RWPE2 (cell line): ENCODE results near the gene KIAA1217.

Source experiments
- ATAC-seq: fragments of 200-7000 bp; cut with Tn5 transposase; 3 replicates; pipeline ENCODE4 v1.9.1; 2021; ENCODE audit warnings: low read depth
- DNase-seq: peaks from one replicate; pipeline ENCODE4 v3.0.0-alpha.2; 2020; ENCODE audit warnings: low spot score
- H3K27ac ChIP-seq: fragments of 450-650 bp; 2 replicates; pipeline ENCODE4 v1.5.1; 2017; ENCODE audit warnings: mild to moderate bottlenecking; ENCODE audit not compliant: poor library complexity, severe bottlenecking
- H3K27me3 ChIP-seq: fragments of 250-450 bp; sonication (Bioruptor Pico); 2 replicates; pipeline ENCODE4 v1.5.1; 2021; ENCODE audit warnings: mild to moderate bottlenecking, moderate library complexity; ENCODE audit not compliant: insufficient read depth, poor library complexity, severe bottlenecking
- H3K36me3 ChIP-seq: fragments of 250-450 bp; sonication (Bioruptor Pico); 2 replicates; pipeline ENCODE4 v1.5.1; 2020; ENCODE audit warnings: low read depth, mild to moderate bottlenecking, moderate library complexity
- H3K4me1 ChIP-seq: fragments of 250-450 bp; sonication (Bioruptor Pico); 2 replicates; pipeline ENCODE4 v1.5.1; 2021; ENCODE audit warnings: mild to moderate bottlenecking, moderate library complexity; ENCODE audit not compliant: insufficient read depth, poor library complexity, severe bottlenecking
- H3K4me3 ChIP-seq: fragments of 250-450 bp; sonication (Bioruptor Pico); 2 replicates; pipeline ENCODE4 v1.5.1; 2021; ENCODE audit warnings: mild to moderate bottlenecking, moderate library complexity; ENCODE audit not compliant: severe bottlenecking
- H3K9me3 ChIP-seq: fragments of 250-450 bp; sonication (Bioruptor Pico); 2 replicates; pipeline ENCODE4 v1.5.1; 2021; ENCODE audit warnings: mild to moderate bottlenecking, moderate library complexity; ENCODE audit not compliant: severe bottlenecking
- TF ChIP-seq, protein P1 (sequence below): fragments of 450-650 bp; IDR thresholded peaks from one replicate; pipeline ENCODE4 v1.5.1; 2017; ENCODE audit warnings: mild to moderate bottlenecking, moderate library complexity; ENCODE audit not compliant: poor library complexity, severe bottlenecking

KIAA1217 gene

DNA sequence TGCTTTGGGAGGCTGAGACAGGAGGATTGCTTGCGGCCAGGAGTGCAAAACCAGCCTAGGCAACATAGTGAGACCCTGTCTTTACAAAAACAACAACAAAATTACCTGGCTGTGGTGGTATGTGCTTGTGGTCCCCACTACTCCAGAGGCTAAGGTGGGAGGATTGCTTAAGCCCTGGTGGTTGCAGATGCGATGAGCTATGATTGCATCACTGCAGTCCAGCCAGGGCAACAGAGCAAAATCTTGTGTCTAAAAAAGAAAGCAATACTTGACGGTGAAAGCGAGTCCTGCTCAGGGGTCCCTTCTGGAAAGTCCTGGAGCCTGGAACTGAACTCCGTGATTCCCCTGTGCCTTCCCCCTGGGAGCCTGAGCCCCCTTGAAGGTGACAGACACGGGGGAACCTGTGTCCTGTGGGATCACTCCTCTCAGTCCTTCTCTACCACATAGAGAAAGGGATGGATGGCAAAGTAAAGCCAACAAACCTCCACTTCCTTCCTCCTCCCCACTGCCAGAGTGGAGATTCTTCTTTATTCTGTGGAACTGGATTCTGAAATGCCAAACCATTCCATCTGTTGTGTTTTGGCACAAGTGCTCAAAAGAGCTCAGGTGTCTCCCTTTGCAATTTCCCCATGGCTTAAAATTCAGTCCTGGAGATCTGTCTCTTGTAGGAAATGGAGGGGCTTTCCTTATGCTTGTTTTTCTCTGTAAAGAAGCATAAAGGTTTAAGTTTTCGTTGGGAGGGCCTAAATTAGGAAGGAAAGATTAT lies 50.6 kb downstream of the KIAA1217 start:
- H3K27ac ChIP-seq: no peak overlapping the region
- H3K4me1 ChIP-seq: peaks cover 12% of the 10 kb centered on the region
- no peak overlapping the region for H3K4me3 ChIP-seq
- TF ChIP-seq, protein P1, sequence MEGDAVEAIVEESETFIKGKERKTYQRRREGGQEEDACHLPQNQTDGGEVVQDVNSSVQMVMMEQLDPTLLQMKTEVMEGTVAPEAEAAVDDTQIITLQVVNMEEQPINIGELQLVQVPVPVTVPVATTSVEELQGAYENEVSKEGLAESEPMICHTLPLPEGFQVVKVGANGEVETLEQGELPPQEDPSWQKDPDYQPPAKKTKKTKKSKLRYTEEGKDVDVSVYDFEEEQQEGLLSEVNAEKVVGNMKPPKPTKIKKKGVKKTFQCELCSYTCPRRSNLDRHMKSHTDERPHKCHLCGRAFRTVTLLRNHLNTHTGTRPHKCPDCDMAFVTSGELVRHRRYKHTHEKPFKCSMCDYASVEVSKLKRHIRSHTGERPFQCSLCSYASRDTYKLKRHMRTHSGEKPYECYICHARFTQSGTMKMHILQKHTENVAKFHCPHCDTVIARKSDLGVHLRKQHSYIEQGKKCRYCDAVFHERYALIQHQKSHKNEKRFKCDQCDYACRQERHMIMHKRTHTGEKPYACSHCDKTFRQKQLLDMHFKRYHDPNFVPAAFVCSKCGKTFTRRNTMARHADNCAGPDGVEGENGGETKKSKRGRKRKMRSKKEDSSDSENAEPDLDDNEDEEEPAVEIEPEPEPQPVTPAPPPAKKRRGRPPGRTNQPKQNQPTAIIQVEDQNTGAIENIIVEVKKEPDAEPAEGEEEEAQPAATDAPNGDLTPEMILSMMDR: no peak
- ATAC-seq: no peak
- no peak for DNase-seq
- no peaks in the 10 kb centered on the region for H3K27me3 ChIP-seq
- H3K9me3 ChIP-seq: no peaks in the 10 kb centered on the region
- peaks cover 12% of the 10 kb centered on the region; the same call in 1 of the 2 replicates for H3K36me3 ChIP-seq

DNA sequence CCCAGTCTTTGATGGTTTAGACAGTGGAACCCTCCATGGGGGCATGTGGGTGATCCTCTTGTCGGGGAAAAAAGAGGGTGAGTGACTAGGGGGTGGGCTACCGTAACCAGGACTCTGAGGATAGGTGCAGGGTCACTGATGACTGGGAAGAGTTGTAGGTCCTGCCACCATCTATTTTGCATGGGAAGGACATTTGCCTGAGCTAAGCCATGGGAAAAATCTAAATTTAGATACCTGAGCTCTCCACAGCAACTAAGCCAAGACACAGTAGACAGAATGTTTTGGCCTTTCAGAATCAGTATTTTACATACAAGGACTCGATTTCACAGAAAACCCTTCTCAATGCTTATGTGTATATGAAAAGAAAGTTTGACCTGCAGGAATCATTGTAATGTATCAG lies 52.7 kb downstream of the KIAA1217 start:
- Histone ChIP-seq H3K9me3 (no peaks in the 10 kb centered on the region), H3K4me1 (peaks cover 6% of the 10 kb centered on the region), H3K4me3 (no peak overlapping the region), H3K27me3 (no peaks in the 10 kb centered on the region), H3K27ac (no peak overlapping the region), H3K36me3 (peaks cover 12% of the 10 kb centered on the region; the same call in 1 of the 2 replicates)
- DNase-seq (no peak), ATAC-seq (no peak)
- TF ChIP-seq, protein P1: no peak

DNA sequence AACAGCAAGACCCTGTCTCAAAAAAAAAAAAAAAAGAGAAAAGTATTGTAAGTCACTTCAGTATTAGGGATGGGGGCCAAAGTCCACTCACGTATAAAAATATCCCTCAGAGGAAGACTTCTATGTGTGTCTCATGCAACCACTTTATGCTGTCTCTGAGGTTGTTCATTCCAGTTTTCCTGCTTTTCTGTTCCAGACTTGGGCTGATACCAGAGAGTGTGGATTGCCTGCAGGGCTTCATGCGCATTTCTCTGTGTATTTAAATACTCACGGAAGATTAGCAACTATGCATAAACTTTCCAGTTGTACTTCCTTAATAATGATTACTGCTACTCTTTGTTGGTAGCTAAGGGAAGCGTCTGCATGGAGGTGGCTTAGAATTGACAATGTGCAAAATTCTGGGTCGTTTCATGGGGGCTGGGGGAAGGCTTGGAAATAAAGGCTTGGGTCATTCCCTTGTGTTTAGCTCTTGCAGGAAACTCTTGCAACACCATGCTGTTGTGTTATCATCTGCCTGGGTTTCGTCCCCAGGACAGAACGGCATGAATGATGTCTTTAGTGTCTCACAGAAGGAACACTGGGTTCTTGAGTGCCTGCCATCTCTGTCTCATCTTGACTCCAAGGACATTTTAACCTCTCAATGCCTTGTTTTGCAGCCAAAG lies 54.1 kb downstream of the KIAA1217 start:
- Histone ChIP-seq H3K4me1 (no peaks in the 10 kb centered on the region), H3K27ac (no peak overlapping the region), H3K27me3 (no peaks in the 10 kb centered on the region), H3K36me3 (peaks cover 5% of the 10 kb centered on the region), H3K4me3 (no peak overlapping the region), H3K9me3 (no peaks in the 10 kb centered on the region)
- no peak for DNase-seq
- TF ChIP-seq, protein P1: no peak
- no peak for ATAC-seq

DNA sequence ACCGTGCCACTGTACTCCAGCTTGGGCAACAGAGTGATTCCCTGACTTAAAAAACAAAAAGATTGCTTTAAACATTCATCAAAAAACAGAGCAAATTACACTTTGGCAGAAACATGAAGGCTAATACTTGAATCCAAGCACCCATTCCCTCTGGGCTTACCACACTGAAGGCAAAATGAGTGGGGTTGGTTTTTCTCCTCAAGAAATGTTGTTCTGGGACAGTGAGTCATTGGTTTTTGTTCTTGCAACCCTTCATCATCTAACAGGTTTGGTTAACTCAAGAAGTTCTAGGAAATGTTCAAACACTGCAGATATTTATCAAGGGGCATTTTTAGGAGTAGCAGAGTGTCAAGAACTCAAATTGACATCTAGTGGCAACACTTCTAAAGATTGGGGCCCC lies 60.5 kb downstream of the KIAA1217 start:
- TF ChIP-seq, protein P1: no peak
- ATAC-seq (no peak), DNase-seq (no peak)
- Histone ChIP-seq H3K4me1 (peaks cover 2% of the 10 kb centered on the region), H3K27ac (no peak overlapping the region), H3K9me3 (no peaks in the 10 kb centered on the region), H3K4me3 (no peak overlapping the region), H3K27me3 (no peaks in the 10 kb centered on the region), H3K36me3 (peaks cover 9% of the 10 kb centered on the region)

DNA sequence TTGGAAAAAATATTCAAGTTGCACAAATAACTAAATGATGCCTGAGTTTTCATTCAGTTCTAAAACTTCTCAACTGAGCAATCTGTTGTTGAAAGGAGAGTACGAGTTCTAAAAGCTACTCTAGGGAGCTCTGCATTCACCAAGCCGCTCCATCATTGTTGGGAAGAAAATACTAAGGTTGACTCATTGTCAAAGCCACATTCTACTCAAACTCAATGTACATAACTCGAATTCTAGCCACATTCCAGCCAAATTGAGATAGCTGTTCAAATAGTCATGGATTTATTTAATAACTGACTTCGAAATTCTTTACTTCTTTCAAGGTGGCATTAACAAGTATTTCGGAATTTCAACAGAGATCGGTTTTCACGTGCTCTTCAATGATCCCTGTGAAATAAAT lies 63.4 kb downstream of the KIAA1217 start:
- Histone ChIP-seq H3K4me3 (no peak overlapping the region), H3K27me3 (no peaks in the 10 kb centered on the region), H3K4me1 (peaks cover 2% of the 10 kb centered on the region), H3K27ac (no peak overlapping the region), H3K9me3 (no peaks in the 10 kb centered on the region), H3K36me3 (peaks cover 14% of the 10 kb centered on the region)
- TF ChIP-seq, protein P1: no peak
- ATAC-seq (no peak), DNase-seq (no peak)
